HS-27A (cell line): Measurements from ENCODE around the gene RGPD5.
"Not testable (repeated sequence)": the region's sequence is repeated elsewhere in the genome, so short reads cannot be mapped to it uniquely, and the experiment has no call there.

Experiments used
- DNase-seq: peaks from one replicate; pipeline ENCODE4 v3.0.0-alpha.2; 2012; ENCODE audit warnings: low read depth, missing footprints

The RGPD5 gene

GRCh38 chr2:109794074-109794737 is at the start of gene RGPD5:
RGPD5 (plus strand) TSS chr2:109794305; CDS start chr2:109794466, 161 bp downstream.
- not testable (repeated sequence) for DNase-seq

DNA sequence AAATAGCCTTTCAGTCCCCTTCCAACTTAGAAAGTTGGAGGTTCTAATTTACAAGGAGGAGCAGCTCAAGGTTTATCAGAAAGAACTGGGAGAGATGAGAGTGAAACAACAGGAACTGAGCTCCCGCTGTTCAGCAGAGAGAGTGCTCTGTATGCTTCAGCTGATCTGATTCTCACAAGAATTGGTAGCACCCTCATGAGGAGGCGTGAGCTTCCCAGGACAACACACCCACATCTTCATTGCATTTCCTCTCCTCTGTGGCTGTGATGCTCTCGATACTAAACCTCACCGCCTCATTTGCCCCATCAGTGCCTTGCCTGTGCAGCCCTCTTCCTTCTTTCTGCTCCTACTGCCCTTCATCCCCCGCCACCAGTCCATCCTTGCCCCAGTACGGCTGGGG is 42.5 kb upstream of the RGPD5 start:
- not testable (repeated sequence) for DNase-seq

GRCh38 chr2:109757163-109757824 is 36.8 kb upstream of the RGPD5 start:
- DNase-seq: not testable (repeated sequence)

GRCh38 chr2:109760265-109761042 is 33.7 kb upstream of the RGPD5 start:
- not testable (repeated sequence) for DNase-seq

GRCh38 chr2:109761043-109761454 is 33.1 kb upstream of the RGPD5 start:
- not testable (repeated sequence) for DNase-seq

DNA sequence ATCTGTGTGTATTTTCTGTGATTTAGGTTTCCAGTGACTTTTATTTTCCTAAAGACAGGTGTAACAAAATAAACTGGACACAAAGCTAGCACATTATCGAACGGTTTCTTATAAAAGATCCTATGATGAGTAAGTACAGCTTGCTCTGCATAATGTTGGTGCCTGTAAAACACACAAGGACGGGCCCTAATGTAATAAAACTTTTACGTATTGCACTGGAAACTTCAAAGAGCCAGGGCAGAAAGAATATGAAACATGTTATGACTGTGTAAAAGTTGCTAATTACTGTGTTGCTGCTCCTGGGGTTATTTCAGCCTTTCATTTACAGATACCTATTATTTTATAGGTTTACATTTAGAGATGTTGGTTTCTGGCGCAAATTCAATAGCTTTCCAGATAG is 32.1 kb upstream of the RGPD5 start:
- not testable (repeated sequence) for DNase-seq

GRCh38 chr2:109766074-109766473 is 28.0 kb upstream of the RGPD5 start:
- not testable (repeated sequence) for DNase-seq

DNA sequence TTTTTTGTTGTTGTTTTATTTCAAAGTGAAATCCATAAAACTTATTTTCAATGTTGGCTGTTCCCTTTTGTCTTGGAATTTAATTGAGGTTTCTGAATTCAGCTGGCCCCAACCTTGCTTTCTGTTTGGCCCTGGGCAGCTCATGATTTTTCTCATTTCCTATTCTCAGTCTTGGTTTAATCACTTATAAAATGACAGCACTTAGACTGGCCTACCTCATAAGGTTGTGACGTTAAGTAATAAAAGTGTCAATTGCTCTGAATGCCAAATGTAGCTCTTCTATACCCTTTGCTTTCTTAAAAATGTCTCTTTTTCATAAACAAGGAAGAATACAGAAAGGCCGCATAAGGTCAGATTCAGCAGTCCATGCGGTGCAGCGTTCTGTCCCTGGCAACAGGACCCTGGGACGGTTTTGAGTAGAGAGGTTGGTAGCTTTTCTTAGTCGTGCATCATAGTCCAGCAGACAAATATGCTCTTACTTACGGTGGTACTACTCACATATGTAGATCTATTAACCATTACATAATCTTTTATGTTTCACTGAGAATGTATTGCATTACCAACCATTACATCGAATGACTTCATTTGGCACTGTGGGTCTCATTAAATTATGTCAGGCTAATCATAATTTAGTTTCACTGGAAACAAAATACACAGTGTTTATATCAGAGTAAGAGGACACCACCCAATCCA is 27.1 kb upstream of the RGPD5 start:
- DNase-seq: not testable (repeated sequence)

GRCh38 chr2:109768934-109769333 is 25.2 kb upstream of the RGPD5 start:
- not testable (repeated sequence) for DNase-seq

- not testable (repeated sequence) for DNase-seq
Observed at GRCh38 chr2:109779118-109779517, 15.0 kb upstream of the RGPD5 start.

GRCh38 chr2:109781147-109781816 is 12.8 kb upstream of the RGPD5 start:
- not testable (repeated sequence) for DNase-seq

GRCh38 chr2:109782446-109782993 is 11.6 kb upstream of the RGPD5 start:
- not testable (repeated sequence) for DNase-seq

- not testable (repeated sequence) for DNase-seq
Observed at GRCh38 chr2:109791530-109792279, 2.4 kb upstream of the RGPD5 start.

GRCh38 chr2:109792659-109793058 is 1.4 kb upstream of the RGPD5 start:
- DNase-seq: not testable (repeated sequence)

DNA sequence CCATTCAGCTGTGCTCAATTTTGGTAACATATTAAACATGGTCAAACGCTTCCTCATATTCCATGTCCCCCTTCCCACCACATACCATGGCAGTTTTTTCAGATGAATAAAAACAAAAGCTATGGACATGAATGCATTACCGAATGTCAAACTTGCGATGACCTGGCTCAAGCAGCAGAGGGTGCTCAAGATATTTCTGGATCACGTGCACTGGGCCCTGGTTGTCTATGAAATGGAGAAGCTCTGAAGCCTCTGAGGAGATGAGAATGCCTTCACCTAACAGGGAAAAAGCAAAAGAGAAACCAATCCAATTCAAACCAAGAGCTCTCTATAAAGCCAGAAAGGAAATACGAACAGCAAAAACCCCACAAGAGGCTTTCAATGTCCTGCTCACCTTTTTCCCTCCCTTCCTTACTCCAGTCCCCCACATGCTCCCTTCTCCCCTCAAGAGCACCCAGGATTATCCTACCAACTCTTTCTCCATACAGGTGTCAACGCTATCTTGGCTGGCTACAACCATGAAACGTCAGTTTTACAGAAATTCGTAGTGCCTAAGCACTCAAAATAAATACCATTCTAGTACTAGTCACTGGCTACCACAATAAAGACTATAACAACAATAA is 77.1 kb downstream of the RGPD5 start:
- not testable (repeated sequence) for DNase-seq

GRCh38 chr2:109876625-109877024 is 82.5 kb downstream of the RGPD5 start:
- not testable (repeated sequence) for DNase-seq

DNA sequence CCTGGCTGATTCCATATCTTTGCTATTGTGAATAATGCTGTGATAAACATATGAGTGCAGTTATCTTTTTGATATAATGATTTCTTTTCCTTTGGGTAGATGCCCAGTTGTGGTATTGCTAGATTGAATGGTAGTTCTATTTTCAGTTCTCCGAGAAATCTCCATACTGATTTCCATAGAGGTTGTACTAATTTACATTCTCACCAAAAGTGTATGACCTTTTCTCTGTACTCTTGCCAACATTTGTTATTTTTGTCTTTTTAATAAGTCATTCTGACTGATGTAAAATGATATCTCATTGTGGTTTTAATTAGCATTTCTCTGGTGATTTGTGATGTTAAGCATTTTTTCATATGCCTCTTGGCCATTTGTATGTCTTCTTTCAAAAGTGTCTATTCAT is 88.0 kb downstream of the RGPD5 start:
- not testable (repeated sequence) for DNase-seq

- not testable (repeated sequence) for DNase-seq
Observed at GRCh38 chr2:109888414-109888813, 94.3 kb downstream of the RGPD5 start.

DNA sequence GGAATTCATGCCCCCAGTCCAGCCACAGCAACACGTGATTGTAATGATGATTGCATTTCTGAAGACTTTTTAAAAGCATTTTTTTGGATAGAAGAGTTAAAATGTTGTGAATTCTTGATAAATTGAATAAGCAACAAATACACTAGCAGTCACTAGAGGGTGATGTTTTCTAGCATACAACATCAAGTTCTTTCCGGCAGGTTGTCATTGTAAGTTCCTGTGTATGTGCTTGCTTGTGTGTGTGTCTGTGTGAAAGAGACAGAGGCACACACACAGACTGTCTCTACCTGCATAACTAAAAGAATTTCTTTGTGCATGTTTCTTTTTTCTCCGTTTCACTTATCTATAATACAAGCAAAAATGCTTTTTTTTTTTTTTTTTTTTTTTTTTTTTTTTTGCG is 95.8 kb downstream of the RGPD5 start:
- DNase-seq: not testable (repeated sequence)

DNA sequence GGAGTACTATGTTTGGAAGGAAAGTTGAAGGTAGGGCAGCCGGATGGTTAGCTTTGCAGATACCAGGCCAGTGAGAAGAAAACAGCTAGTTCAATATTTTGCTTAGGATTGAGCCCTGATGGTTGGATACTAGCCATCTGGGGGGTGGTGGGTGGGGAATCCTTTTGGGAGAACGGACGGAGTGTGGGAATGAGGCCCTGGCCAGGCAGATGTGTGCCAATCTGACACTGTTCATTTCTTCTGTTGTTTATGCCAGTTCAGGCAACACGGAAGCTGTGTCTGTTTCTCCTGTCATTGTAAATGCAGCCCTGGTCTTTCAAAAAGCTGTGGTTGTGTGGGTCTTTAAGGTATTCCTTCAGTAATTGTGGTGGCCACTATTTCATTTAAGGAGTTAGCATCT is 96.9 kb downstream of the RGPD5 start:
- DNase-seq: not testable (repeated sequence)
